Heart right ventricle (tissue), 16 donors: ENCODE measurements around the gene TRIM9. TPM values are rescaled to one million over a fixed set of nuclear protein-coding genes. Genes with fewer than 3 reads are reported as not detected.
A peak's percentile ranks its signal among the peaks of the same experiment; 100 is the strongest.

Source experiments
- ATAC-seq, 8 donors: fragments of 200-7000 bp; cut with Tn5 transposase; one replicate each; pipeline ENCODE4 v1.9.1; 2020; ENCODE audit warnings: mild to moderate bottlenecking in 8 of 8, moderate library complexity in 8 of 8, moderate number of reproducible peaks in 1 of 8
- DNase-seq, 2 donors: peaks; one replicate each; pipeline ENCODE4 v3.0.0-alpha.2; 2020
- H3K27ac ChIP-seq, 10 donors: fragments of 200-600 bp; sonication (generic) in 2 of 10; one replicate each; pipeline versions ENCODE4 v1.5.0 to v1.8.0; 2020 to 2022; ENCODE audit warnings: mild to moderate bottlenecking in 3 of 10
- H3K27me3 ChIP-seq, 7 donors: fragments of 200-600 bp; one replicate each; pipeline ENCODE4 v1.8.0; 2021 to 2022; ENCODE audit warnings: mild to moderate bottlenecking in 2 of 7
- H3K36me3 ChIP-seq, 9 donors: fragments of 200-600 bp; sonication (generic) in 1 of 9; one replicate each; pipeline versions ENCODE4 v1.5.0 to v1.8.0; 2020 to 2022; ENCODE audit warnings: mild to moderate bottlenecking in 2 of 9
- H3K4me1 ChIP-seq, 9 donors: fragments of 200-600 bp; sonication (generic) in 1 of 9; one replicate each; pipeline versions ENCODE4 v1.5.0 to v1.8.0; 2020 to 2022; ENCODE audit warnings: mild to moderate bottlenecking in 4 of 9
- H3K4me3 ChIP-seq, 10 donors: fragments of 200-600 bp; sonication (generic) in 2 of 10; one replicate each; pipeline versions ENCODE4 v1.5.0 to v1.8.0; 2020 to 2022; ENCODE audit warnings: mild to moderate bottlenecking in 7 of 10, moderate library complexity in 2 of 10
- H3K9me3 ChIP-seq, 11 donors: fragments of 200-600 bp in 10 of 11; sonication (generic) in 2 of 11; one replicate each; pipeline versions ENCODE4 v1.5.0 to v1.8.0; 2013 to 2022; ENCODE audit warnings: mild to moderate bottlenecking in 2 of 11, control low read depth in 1 of 11, moderate library complexity in 1 of 11
- CTCF ChIP-seq, 9 donors: fragments of 200-600 bp; sonication (generic) in 2 of 9; IDR thresholded peaks; one replicate each; pipeline versions ENCODE4 v1.5.0 to v1.8.0; 2021 to 2022; ENCODE audit warnings: antibody characterized with exemption in 9 of 9, mild to moderate bottlenecking in 5 of 9, moderate library complexity in 1 of 9
- WGBS, 2 donors: extraction: QIAGEN DNeasy Blood & Tissue Kit; methylation state at CpG; one replicate each; pipeline ENCODE4 v1.1.7; 2013; ENCODE audit warnings: inconsistent platforms in 1 of 2; 5-methylcytosine and 5-hydroxymethylcytosine counted together
- intact Hi-C, 10 donors: fragments of 100-400 bp; cut with DNase I; formaldehyde crosslinking; loops; one replicate each; pipeline versions ENCODE4 v1.11.1 to v1.14.2; 2022
- polyA plus RNA-seq, 2 donors: library from polyadenylated mRNA; stranded (reverse); fragments of 200-250 nt; gene quantifications; one replicate each; pipeline ENCODE4 v1.2.3, GENCODE V29; 2013
- total RNA-seq, 10 donors: library from RNA; stranded (reverse); fragmentation: NEBNext Ultra II Directional in 3 of 10; extraction: Animal tissue kit (Norgen Biotek cat#: 25700) in 3 of 10; gene quantifications; one replicate each; pipeline versions ENCODE4 v1.2.1 to v1.2.4, GENCODE V29; 2021 to 2023
- donor health status: Arrhythmogenic right ventricular cardiomyopathy.
- donor health status: ischemic (EF 13 %, LVEDD 7.1; RV severe dilation, severe dysfunction).
- donor health status: healthy with polysubstance abuse.
- donor health status: DM: no; HTN: yes; CAD: no.
- donor health status: DM: no; HTN: no; CAD: no.
- donor health status: ischemic (EF 25% LVEDD 6.9; RV normal size, moderate dysfunction).
- donor health status: ischemic (EF 25% LVEDD 5.7; RV mildly dilated, moderate dysfunction).
- donor health status: healthy.
- donor health status: DM: yes; HTN: yes; CAD: no.
- donor health status: Ischemic cardiomyopathy.
- donor health status: ischemic (EF 35%, LVEDD 5.7; RV mildly dilated, moderate dysfunction).
- donor health status: nonischemic (EF 11% LVEDD 7.7; RV severe dilation, severe dysfunction).
- donor health status: DM: yes; HTN: yes; CAD: no.
- donor health status: PGD.
- donor health status: ischemic (EF 29% LVEDD 5.4; RV normal size, mild dysfunction).
- donor health status: nonischemic (EF 23%, LVEDD 6.1; RV moderate dilation, normal function).

The TRIM9 gene
- total and polyA plus RNA-seq, 12 donors = 0.33 to 1.3 (median 0.59) TPM

- ATAC-seq = peak; percentile 17 to 97 (median 85)
- Histone ChIP-seq H3K9me3 (no peaks in the 10 kb centered on the region), H3K36me3 (no peaks in the 10 kb centered on the region), H3K4me3 (no peak overlapping the region), H3K27ac (peak overlapping the region in 5 of 10 donors; percentile 43 to 69 (median 46)), H3K27me3 (no peaks in the 10 kb centered on the region), H3K4me1 (peaks cover 0 to 38% (median 10%) of the 10 kb centered on the region in 9 donors)
- 55 to 60% methylated on average over 4 of the region's 4 CpGs for WGBS, 2 donors
- intact Hi-C loops = loop anchor here in 1 of 10 donors (10.0 kb wide), 1 partner anchor 88 kb away; the partner anchor contains the start of gene TRIM9
- peak in 1 of 2 donors; percentile 22 for DNase-seq
- TF ChIP-seq CTCF (IDR thresholded peaks at IDR 0.05) = no peak
Measured at GRCh38 chr14:51006781-51007211, 88.1 kb downstream of the TRIM9 start.

GRCh38 chr14:51006324-51006723 lies 88.6 kb downstream of the TRIM9 start:
- TF ChIP-seq CTCF (IDR thresholded peaks at IDR 0.05) = no peak
- no peak overlapping the region for H3K4me3 ChIP-seq
- intact Hi-C loops = loop anchor here in 1 of 10 donors (10.0 kb wide), 1 partner anchor 88 kb away; the partner anchor contains the start of gene TRIM9
- H3K27me3 ChIP-seq = no peaks in the 10 kb centered on the region
- H3K4me1 ChIP-seq = peaks cover 0 to 38% (median 10%) of the 10 kb centered on the region in 9 donors
- no peak for ATAC-seq
- no peaks in the 10 kb centered on the region for H3K36me3 ChIP-seq
- H3K9me3 ChIP-seq = no peaks in the 10 kb centered on the region
- no peak for DNase-seq
- H3K27ac ChIP-seq = peak overlapping the region in 5 of 10 donors; percentile 43 to 69 (median 46)
- 74 to 77% methylated on average over 2 of the region's 2 CpGs for WGBS, 2 donors

- no peak for DNase-seq
- Histone ChIP-seq H3K36me3 (no peaks in the 10 kb centered on the region), H3K4me3 (no peak overlapping the region), H3K27ac (peak overlapping the region in 6 of 10 donors; percentile 16 to 69 (median 44)), H3K4me1 (peaks cover 0 to 38% (median 10%) of the 10 kb centered on the region in 9 donors), H3K9me3 (no peaks in the 10 kb centered on the region), H3K27me3 (no peaks in the 10 kb centered on the region)
- ATAC-seq = peak in 6 of 8 donors; percentile 13 to 87 (median 60)
- TF ChIP-seq CTCF (IDR thresholded peaks at IDR 0.05) = no peak
- whole genome bisulfite sequencing, 2 donors = 28 to 35% methylated on average over 6 of the region's 6 CpGs
- intact Hi-C loops = loop anchor here in 1 of 10 donors (10.0 kb wide), 1 partner anchor 90 kb away; the partner anchor contains the start of gene TRIM9
Measured at GRCh38 chr14:51004801-51005526, 89.9 kb downstream of the TRIM9 start.

GRCh38 chr14:51004352-51004800 lies 90.5 kb downstream of the TRIM9 start:
- H3K4me1 ChIP-seq = peaks cover 0 to 38% (median 10%) of the 10 kb centered on the region in 9 donors
- H3K9me3 ChIP-seq = no peaks in the 10 kb centered on the region
- H3K4me3 ChIP-seq = no peak overlapping the region
- no peak for DNase-seq
- no peaks in the 10 kb centered on the region for H3K36me3 ChIP-seq
- ATAC-seq = peak in 6 of 8 donors; percentile 46 to 71 (median 64)
- intact Hi-C loops = loop anchor here in 1 of 10 donors (10.0 kb wide), 1 partner anchor 90 kb away; the partner anchor contains the start of gene TRIM9
- no peaks in the 10 kb centered on the region for H3K27me3 ChIP-seq
- no peak for TF ChIP-seq CTCF (IDR thresholded peaks at IDR 0.05)
- peak overlapping the region in 6 of 10 donors; percentile 16 to 69 (median 44) for H3K27ac ChIP-seq
